ENCODE results near the gene EGFR.
"Not testable (repeated sequence)": the region's sequence is repeated elsewhere in the genome, so short reads cannot be mapped to it uniquely, and the experiment has no call there.

Gene EGFR

DNA sequence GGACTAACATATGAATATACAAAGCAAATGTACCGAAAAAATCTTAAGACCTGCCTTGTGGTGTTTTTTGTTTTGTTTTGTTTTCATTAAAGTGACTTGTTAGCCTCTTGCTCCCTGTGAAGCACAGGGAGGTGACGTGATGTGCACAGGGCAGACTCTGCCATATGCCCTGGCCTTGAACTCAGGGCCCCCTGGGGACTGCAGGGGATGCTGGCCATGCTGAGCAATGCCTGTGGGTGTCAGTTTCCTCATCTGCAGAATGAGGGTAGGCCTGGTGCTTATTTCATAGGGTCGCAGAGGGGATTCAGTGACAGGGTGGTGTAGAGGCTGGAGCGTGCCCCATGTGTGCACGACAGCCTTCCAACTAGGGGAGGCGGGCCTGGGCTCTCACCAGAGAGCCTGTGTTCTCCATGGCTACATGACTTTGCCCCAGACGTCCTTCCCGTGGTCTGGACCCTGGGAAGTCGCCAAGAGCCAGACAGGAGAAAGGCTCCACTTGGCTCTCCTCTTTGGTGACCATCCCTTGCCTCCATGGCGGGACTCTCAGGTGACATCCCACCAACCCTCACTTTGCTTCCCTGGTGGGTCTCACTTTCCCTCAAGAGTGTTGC is 14.5 kb downstream of the EGFR start:
- Histone ChIP-seq H2AFZ (ENCODE audit: low read depth, low read length, severe bottlenecking) (no peak overlapping the region), H3K36me3 (ENCODE audit: low read length) (no peaks in the 10 kb centered on the region), H3K79me2 (ENCODE audit: insufficient read depth, low read length) (no peaks in the 10 kb centered on the region), H3K9ac (ENCODE audit: low read length) (no peak overlapping the region), H3K27ac (ENCODE audit: low read depth, low read length) (no peak overlapping the region), H3K9me3 (ENCODE audit: insufficient read depth, low read length) (no peaks in the 10 kb centered on the region), H3K9me2 (replicated peaks; ENCODE audit: insufficient read depth, low read length) (no peaks in the 10 kb centered on the region), H3K4me3 (ENCODE audit: insufficient read depth, low read length, poor library complexity, severe bottlenecking) (no peak overlapping the region), H3K27me3 (ENCODE audit: low read length) (no peaks in the 10 kb centered on the region), H3K4me2 (ENCODE audit: low read depth, low read length, poor library complexity, severe bottlenecking) (no peak overlapping the region), H3F3A (ENCODE audit: insufficient read depth) (no peaks in the 10 kb centered on the region), H4K20me1 (ENCODE audit: low read depth, low read length) (no peaks in the 10 kb centered on the region)
- TF ChIP-seq EZH2phosphoT487 (conservative IDR thresholded peaks at IDR 0.05; ENCODE audit: low read length): no peak
- TF ChIP-seq, protein P1, sequence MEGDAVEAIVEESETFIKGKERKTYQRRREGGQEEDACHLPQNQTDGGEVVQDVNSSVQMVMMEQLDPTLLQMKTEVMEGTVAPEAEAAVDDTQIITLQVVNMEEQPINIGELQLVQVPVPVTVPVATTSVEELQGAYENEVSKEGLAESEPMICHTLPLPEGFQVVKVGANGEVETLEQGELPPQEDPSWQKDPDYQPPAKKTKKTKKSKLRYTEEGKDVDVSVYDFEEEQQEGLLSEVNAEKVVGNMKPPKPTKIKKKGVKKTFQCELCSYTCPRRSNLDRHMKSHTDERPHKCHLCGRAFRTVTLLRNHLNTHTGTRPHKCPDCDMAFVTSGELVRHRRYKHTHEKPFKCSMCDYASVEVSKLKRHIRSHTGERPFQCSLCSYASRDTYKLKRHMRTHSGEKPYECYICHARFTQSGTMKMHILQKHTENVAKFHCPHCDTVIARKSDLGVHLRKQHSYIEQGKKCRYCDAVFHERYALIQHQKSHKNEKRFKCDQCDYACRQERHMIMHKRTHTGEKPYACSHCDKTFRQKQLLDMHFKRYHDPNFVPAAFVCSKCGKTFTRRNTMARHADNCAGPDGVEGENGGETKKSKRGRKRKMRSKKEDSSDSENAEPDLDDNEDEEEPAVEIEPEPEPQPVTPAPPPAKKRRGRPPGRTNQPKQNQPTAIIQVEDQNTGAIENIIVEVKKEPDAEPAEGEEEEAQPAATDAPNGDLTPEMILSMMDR (IDR thresholded peaks at IDR 0.05; ENCODE audit: insufficient read depth, low read length, poor library complexity, severe bottlenecking): no peak

DNA sequence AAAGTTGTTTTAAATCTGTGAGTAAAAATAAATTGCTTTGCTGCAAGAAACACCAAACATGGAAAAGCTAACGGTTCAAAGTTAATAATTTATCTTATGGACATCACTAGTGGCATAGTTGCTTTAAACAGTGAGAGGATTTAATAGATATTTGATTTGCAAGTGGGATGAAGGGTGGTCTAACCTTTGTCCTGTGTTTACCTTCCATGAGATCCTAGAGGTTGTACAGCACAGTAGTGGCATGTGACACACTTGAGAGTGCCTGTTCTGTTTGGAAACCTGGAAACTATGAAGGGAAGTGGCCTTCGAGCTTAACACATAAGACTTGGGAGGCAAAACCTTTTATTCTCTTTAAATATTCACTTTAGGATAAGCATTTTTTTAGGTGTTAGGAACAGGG is 16.0 kb downstream of the EGFR start:
- Histone ChIP-seq H3K79me2 (ENCODE audit: insufficient read depth, low read length) (no peaks in the 10 kb centered on the region), H3K27ac (ENCODE audit: low read depth, low read length) (no peak overlapping the region), H3K4me2 (ENCODE audit: low read depth, low read length, poor library complexity, severe bottlenecking) (no peak overlapping the region), H2AFZ (ENCODE audit: low read depth, low read length, severe bottlenecking) (no peak overlapping the region), H3K9ac (ENCODE audit: low read length) (no peak overlapping the region), H3K9me2 (replicated peaks; ENCODE audit: insufficient read depth, low read length) (no peaks in the 10 kb centered on the region), H4K20me1 (ENCODE audit: low read depth, low read length) (no peaks in the 10 kb centered on the region), H3K4me3 (ENCODE audit: insufficient read depth, low read length, poor library complexity, severe bottlenecking) (no peak overlapping the region), H3K9me3 (ENCODE audit: insufficient read depth, low read length) (no peaks in the 10 kb centered on the region), H3F3A (ENCODE audit: insufficient read depth) (no peaks in the 10 kb centered on the region), H3K27me3 (ENCODE audit: low read length) (no peaks in the 10 kb centered on the region), H3K36me3 (ENCODE audit: low read length) (no peaks in the 10 kb centered on the region)
- TF ChIP-seq, protein P1 (IDR thresholded peaks at IDR 0.05; ENCODE audit: insufficient read depth, low read length, poor library complexity, severe bottlenecking): no peak
- TF ChIP-seq EZH2phosphoT487 (conservative IDR thresholded peaks at IDR 0.05; ENCODE audit: low read length): no peak

DNA sequence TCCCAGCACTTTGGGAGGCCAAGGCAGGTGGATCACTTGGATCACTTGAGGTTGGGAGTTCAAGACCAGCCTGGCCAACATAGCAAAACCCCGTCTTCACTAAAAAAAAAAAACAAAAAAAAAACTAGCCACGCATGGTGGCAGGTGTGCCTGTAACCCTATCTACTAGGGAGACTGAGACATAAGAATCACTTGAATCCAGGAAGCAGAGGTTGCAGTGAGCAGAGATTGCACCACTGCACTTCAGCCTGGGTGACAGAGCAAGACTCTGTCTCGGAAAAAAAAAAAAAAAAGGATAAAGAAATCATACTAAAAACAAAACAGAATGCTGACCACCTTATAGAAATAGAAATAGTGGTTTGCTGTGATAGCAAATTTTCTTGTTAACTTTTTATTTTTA is 16.6 kb downstream of the EGFR start:
- H3K9me3 ChIP-seq (ENCODE audit: insufficient read depth, low read length); H3K36me3 ChIP-seq (ENCODE audit: low read length); H2AFZ ChIP-seq (ENCODE audit: low read depth, low read length, severe bottlenecking); H3K9me2 ChIP-seq (replicated peaks; ENCODE audit: insufficient read depth, low read length); H3K79me2 ChIP-seq (ENCODE audit: insufficient read depth, low read length); H3K27ac ChIP-seq (ENCODE audit: low read depth, low read length); H3K27me3 ChIP-seq (ENCODE audit: low read length); H3K4me2 ChIP-seq (ENCODE audit: low read depth, low read length, poor library complexity, severe bottlenecking); H4K20me1 ChIP-seq (ENCODE audit: low read depth, low read length); H3K9ac ChIP-seq (ENCODE audit: low read length); H3K4me3 ChIP-seq (ENCODE audit: insufficient read depth, low read length, poor library complexity, severe bottlenecking); H3F3A ChIP-seq (ENCODE audit: insufficient read depth): not testable (repeated sequence)

DNA sequence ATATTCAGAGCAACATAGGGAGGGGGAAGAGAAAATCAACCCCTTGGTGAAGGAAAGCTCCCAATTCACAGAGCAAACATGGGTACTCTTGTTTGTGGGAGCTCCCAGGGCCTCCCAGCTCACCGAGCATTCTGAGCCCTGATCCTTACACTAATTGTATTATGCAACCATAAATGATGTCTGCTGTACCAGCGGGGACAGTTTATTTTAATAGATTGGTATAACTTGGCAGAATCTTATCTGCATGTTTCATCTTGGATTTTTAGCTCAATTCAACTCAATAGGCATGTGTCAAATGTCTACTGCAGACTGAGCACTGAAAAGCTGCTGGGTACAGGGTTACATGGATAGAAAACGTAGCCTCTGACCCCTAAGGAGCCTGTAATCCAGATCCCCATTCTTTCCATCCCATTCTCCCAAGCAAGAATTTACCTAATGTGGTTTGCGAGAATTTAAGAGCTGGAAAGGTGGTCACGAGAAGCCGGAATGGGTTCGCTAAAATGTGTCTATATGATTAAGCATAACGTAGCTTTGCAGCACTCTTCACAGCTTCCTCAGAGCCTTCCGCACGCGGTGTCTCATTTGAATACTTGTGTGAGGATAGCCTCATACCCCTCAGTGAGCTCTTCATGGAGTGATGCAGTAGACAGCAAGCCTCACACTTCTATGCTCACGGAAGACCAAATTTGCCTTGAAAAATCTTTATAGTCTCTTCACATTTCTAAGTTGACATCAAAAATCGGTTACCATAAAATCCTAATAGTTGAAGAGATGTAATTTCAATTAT is 18.3 kb downstream of the EGFR start:
- Histone ChIP-seq H3F3A (ENCODE audit: insufficient read depth) (no peaks in the 10 kb centered on the region), H3K27ac (ENCODE audit: low read depth, low read length) (no peak overlapping the region), H3K79me2 (ENCODE audit: insufficient read depth, low read length) (no peaks in the 10 kb centered on the region), H4K20me1 (ENCODE audit: low read depth, low read length) (no peaks in the 10 kb centered on the region), H2AFZ (ENCODE audit: low read depth, low read length, severe bottlenecking) (no peak overlapping the region), H3K27me3 (ENCODE audit: low read length) (no peaks in the 10 kb centered on the region), H3K4me2 (ENCODE audit: low read depth, low read length, poor library complexity, severe bottlenecking) (no peak overlapping the region), H3K36me3 (ENCODE audit: low read length) (no peaks in the 10 kb centered on the region), H3K4me3 (ENCODE audit: insufficient read depth, low read length, poor library complexity, severe bottlenecking) (no peak overlapping the region), H3K9me2 (replicated peaks; ENCODE audit: insufficient read depth, low read length) (no peaks in the 10 kb centered on the region), H3K9ac (ENCODE audit: low read length) (no peak overlapping the region), H3K9me3 (ENCODE audit: insufficient read depth, low read length) (no peaks in the 10 kb centered on the region)
- TF ChIP-seq, protein P1 (IDR thresholded peaks at IDR 0.05; ENCODE audit: insufficient read depth, low read length, poor library complexity, severe bottlenecking): no peak
- TF ChIP-seq EZH2phosphoT487 (conservative IDR thresholded peaks at IDR 0.05; ENCODE audit: low read length): no peak
